Natural killer cell treated with Interleukin-12 subunit alpha and Interleukin-12 subunit beta and Interleukin-15 and Interleukin-18, amount 100 ng/mL, for 72 hours (primary cell): ENCODE measurements around the gene BNIPL. TPM values are rescaled to one million over a fixed set of nuclear protein-coding genes. Genes with fewer than 3 reads are reported as not detected.
A peak's percentile ranks its signal among the peaks of the same experiment; 100 is the strongest.

Experiments
- ATAC-seq, 2 donors: fragments of 150-1000 bp; cut with Tn5 transposase in 1 of 2; sonication (Bioruptor Pico), chemical (Tn5 transposase) in 1 of 2; 2 replicates each; pipeline ENCODE4 v1.10.0; 2021
- DNase-seq: peaks from one replicate; pipeline ENCODE4 v3.0.0; 2022; ENCODE audit warnings: low spot score
- H3K27ac Mint-ChIP-seq, 2 donors: 1 replicate in 1 of 2; 2 replicates in 1 of 2; pipeline ENCODE4 v1.8.0; 2022; ENCODE audit warnings: mixed read lengths in 2 of 2, mild to moderate bottlenecking in 1 of 2, moderate library complexity in 1 of 2
- H3K27me3 Mint-ChIP-seq, 2 donors: 1 replicate in 1 of 2; 2 replicates in 1 of 2; pipeline ENCODE4 v1.8.0; 2022; ENCODE audit warnings: mixed read lengths in 2 of 2
- H3K36me3 Mint-ChIP-seq: one replicate; pipeline ENCODE4 v1.8.0; 2022; ENCODE audit warnings: mixed read lengths
- H3K4me1 Mint-ChIP-seq, 2 donors: 1 replicate in 1 of 2; 2 replicates in 1 of 2; pipeline ENCODE4 v1.8.0; 2022; ENCODE audit warnings: low read depth in 2 of 2, mixed read lengths in 2 of 2, mild to moderate bottlenecking in 1 of 2
- H3K4me3 Mint-ChIP-seq: one replicate; pipeline ENCODE4 v1.8.0; 2022; ENCODE audit warnings: mixed read lengths
- H3K9me3 Mint-ChIP-seq: 2 replicates; pipeline ENCODE4 v1.8.0; 2022; ENCODE audit warnings: mixed read lengths
- total RNA-seq, 2 donors: library from RNA; stranded (reverse); gene quantifications; one replicate each; pipeline ENCODE4 v1.2.3, GENCODE V29; 2022

The BNIPL gene, protein sequence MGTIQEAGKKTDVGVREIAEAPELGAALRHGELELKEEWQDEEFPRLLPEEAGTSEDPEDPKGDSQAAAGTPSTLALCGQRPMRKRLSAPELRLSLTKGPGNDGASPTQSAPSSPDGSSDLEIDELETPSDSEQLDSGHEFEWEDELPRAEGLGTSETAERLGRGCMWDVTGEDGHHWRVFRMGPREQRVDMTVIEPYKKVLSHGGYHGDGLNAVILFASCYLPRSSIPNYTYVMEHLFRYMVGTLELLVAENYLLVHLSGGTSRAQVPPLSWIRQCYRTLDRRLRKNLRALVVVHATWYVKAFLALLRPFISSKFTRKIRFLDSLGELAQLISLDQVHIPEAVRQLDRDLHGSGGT
- total RNA-seq, result 1 to 10 TPM; 1.4 to 3.8 TPM

DNA sequence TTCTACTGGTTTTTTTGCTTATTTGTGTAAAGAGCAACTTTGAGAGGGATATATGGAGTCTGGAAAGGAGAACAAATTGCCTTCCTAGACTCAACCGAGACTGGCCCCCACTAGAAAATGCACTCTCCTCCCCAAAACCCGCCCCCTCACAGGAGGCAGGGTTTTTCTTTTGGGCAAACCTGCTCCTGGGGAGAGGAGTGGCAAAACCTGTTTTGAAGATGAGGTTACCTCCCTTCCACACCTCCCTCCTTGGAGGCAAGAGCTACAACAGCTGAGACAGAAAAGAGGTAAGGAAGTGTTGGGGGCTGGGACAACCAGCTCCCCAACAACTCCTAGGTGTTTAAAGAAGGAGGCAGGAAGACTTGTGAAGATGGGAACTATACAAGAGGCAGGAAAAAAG lies at the start of gene BNIPL:
Gene BNIPL, plus strand, starts transcription at position 231 of the 400 bp plus-strand sequence. Its CDS starts 140 bp downstream, at position 371.
- Mint-ChIP-seq H3K4me3 (no peak within 1 kb of the TSS), H3K27me3 (no peaks in the 10 kb centered on the region), H3K36me3 (peaks cover 21% of the 10 kb centered on the region), H3K9me3 (no peaks in the 10 kb centered on the region), H3K27ac (peak within 1 kb of the TSS in 1 of 2 donors; percentile 58), H3K4me1 (peaks cover 0 to 2% of the 10 kb centered on the region in 2 donors)
- DNase-seq, result no peak
- no peak for ATAC-seq

DNA sequence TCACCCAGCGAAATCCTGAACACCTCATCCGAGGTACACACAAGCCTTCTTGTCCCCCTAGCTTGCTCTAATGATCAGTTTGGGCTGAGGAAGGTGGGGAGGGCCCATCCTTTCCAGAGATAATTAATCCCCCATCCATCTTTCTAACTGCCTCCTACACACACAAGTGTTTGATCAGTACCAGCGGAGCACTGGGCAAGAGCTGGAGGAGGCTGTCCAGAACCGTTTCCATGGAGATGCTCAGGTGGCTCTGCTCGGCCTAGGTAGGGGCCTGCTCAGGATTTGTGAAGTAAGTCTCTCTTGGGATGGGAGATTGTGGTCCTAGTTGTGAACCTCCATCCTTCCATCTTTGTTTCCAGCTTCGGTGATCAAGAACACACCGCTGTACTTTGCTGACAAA lies 48.5 kb upstream of the BNIPL start:
- no peak for DNase-seq
- H3K27me3 Mint-ChIP-seq, result no peaks in the 10 kb centered on the region
- H3K4me1 Mint-ChIP-seq, result no peaks in the 10 kb centered on the region
- no peaks in the 10 kb centered on the region for H3K9me3 Mint-ChIP-seq
- no peaks in the 10 kb centered on the region for H3K36me3 Mint-ChIP-seq
- H3K27ac Mint-ChIP-seq, result no peak overlapping the region
- ATAC-seq, result no peak
- H3K4me3 Mint-ChIP-seq, result no peak overlapping the region

DNA sequence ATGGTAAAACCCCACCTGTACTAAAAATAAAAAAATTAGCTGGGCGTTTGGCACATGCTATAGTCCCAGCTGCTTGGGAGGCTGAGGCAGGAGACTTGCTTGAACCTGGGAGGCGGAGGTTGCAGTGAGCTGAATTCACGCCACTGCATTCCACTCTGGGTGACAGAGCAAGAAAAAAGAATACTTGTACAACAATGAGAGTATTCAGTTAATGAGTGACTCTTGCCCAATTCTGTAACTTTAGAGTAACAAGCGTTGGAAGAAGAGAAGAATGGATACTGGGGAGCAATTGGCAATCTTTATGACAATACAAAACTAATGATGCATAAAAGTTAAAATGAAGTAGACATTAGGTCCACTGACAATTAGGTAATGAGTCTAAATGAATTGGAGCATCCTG lies 43.8 kb upstream of the BNIPL start:
- Mint-ChIP-seq H3K36me3 (no peaks in the 10 kb centered on the region), H3K27me3 (no peaks in the 10 kb centered on the region), H3K4me1 (peaks cover 0 to 5% of the 10 kb centered on the region in 2 donors), H3K27ac (no peak overlapping the region), H3K4me3 (no peak overlapping the region), H3K9me3 (no peaks in the 10 kb centered on the region)
- ATAC-seq (no peak), DNase-seq (no peak)

DNA sequence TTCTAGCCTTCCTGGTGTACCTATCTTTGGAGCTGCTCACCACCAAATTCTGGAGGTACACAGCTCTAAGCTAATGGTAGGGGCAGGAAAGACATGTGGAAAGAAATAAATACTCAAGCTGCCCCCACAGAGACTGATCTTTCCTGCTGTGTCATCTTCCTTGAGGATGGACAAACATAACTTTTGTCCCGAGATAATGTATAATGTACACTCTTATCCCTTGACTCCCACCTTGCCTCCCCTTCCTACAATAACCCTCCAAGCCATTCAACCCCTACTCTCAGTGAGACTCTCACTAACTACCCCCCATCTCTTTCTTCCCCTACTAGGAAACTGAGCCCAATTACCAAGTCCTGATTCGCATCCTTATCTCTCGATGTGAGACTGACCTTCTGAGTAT lies 42.1 kb upstream of the BNIPL start:
- ATAC-seq, result no peak
- Mint-ChIP-seq H3K36me3 (no peaks in the 10 kb centered on the region), H3K27ac (no peak overlapping the region)

DNA sequence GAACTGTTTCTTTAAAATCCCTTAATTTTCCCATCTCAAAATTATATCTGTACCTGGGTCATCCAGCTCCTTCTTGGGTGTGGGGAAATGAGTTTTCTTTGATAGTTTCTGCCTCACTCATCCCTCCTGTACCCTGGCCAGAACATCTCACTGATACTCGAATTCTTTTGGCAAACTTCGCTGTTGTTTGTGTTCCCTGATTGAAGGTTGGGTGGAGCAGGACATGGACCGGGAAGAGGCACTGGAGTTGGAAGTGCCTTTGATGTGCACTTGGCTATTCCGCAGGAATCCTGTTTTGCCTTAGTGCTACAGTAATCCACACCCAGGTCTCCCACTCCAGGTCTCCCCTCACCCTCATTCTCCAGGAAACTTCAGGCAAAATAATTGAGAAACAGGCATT lies 40.9 kb upstream of the BNIPL start:
- Mint-ChIP-seq H3K4me1 (peaks cover 0 to 10% of the 10 kb centered on the region in 2 donors), H3K27me3 (no peaks in the 10 kb centered on the region), H3K4me3 (peak overlapping the region; percentile 15), H3K27ac (no peak overlapping the region), H3K36me3 (no peaks in the 10 kb centered on the region), H3K9me3 (no peaks in the 10 kb centered on the region)
- ATAC-seq (no peak), DNase-seq (no peak)

More for the DNA sequence above, 42.1 kb upstream of the BNIPL start:
- no peak for DNase-seq
- Mint-ChIP-seq H3K4me1 (peaks cover 0 to 5% of the 10 kb centered on the region in 2 donors), H3K9me3 (no peaks in the 10 kb centered on the region), H3K4me3 (no peak overlapping the region), H3K27me3 (no peaks in the 10 kb centered on the region)

DNA sequence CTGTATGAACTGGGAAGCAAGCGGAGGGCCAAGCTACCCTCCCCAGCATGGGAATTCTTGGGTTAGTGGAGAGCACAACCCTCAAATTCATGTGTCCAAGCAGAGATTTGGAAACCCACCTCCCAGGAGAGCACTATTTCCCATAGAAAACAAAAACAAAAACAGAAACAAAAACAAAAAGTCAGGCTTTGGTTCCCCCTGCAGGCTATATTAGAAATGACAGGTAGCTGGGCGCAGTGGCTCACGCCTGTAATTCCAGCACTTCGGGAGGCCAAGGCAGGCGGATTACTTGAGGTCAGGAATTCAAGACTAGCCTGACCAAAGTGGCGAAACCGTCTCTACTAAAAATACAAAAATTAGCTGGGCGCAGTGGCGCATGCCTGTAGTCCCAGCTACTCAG lies 40.5 kb upstream of the BNIPL start:
- no peaks in the 10 kb centered on the region for H3K9me3 Mint-ChIP-seq
- H3K4me1 Mint-ChIP-seq, result peaks cover 0 to 13% of the 10 kb centered on the region in 2 donors
- no peaks in the 10 kb centered on the region for H3K36me3 Mint-ChIP-seq
- H3K27ac Mint-ChIP-seq, result no peak overlapping the region
- no peaks in the 10 kb centered on the region for H3K27me3 Mint-ChIP-seq
- ATAC-seq (peak in 1 of 2 donors; percentile 44), DNase-seq (no peak)
- H3K4me3 Mint-ChIP-seq, result peak overlapping the region; percentile 15

DNA sequence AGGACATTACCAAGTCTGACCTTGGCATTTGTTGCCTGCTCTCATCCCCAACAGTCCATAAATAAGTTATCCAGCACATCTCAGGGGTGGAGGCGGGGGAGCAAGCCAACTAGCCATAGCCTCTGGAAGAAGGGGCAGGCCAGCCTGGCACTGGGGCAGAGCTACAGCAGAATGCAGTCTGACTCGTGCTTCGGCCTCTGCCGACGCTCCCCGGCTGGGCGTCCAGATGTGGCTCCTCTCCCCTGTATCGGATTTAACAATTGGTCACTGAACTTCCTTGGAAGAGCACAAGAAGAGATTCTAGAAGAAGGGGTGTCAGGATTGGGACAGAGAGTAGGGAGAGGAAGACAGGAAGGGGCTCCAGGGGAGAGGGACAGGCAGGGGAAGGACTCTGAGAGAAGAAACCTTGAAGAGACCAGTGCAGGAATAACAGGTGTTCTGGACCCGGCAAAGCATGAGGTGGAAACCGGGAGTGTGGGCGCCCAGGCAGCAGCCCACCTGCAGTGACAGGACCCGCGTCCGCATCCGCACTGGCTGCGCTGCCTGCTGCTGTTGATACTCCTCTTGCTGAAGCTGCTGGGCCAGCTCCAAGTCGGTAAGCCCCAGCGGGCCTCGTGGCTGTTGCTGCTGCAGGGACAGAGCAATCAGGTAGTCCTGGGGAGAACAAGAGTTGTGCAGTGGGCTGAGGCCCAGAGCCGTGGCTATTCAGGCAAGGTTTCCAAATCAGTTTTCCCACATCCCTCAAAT lies 39.1 kb upstream of the BNIPL start:
- H3K4me1 Mint-ChIP-seq, result peaks cover 7 to 19% of the 10 kb centered on the region in 2 donors
- no peaks in the 10 kb centered on the region for H3K9me3 Mint-ChIP-seq
- ATAC-seq (no peak), DNase-seq (no peak)
- peak overlapping the region in 1 of 2 donors; percentile 61 for H3K27ac Mint-ChIP-seq
- H3K27me3 Mint-ChIP-seq, result no peaks in the 10 kb centered on the region
- H3K36me3 Mint-ChIP-seq, result no peaks in the 10 kb centered on the region
- no peak overlapping the region for H3K4me3 Mint-ChIP-seq

DNA sequence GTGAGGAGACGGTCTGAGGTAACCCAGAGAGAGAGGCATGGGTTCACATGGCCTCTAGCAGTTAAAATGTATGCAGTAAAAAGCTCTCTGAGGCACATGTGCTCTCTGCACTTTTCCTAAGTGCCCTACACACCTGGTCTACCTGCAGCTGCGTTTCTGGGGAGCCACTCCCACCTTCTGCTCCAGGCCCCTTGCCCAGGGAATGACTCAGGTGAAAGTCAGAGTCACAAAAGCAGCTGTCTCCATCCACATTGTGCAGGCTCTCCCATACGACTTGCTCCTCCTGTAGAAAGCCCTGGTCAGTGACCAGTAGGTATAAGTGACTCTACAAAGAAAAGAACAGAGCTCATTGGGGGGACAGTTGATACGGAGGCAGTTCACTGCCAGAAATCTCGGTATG lies 38.4 kb upstream of the BNIPL start:
- Mint-ChIP-seq H3K36me3 (no peaks in the 10 kb centered on the region), H3K27ac (no peak overlapping the region), H3K4me1 (peaks cover 14 to 24% of the 10 kb centered on the region in 2 donors), H3K9me3 (no peaks in the 10 kb centered on the region), H3K4me3 (no peak overlapping the region), H3K27me3 (no peaks in the 10 kb centered on the region)
- no peak for ATAC-seq
- no peak for DNase-seq

DNA sequence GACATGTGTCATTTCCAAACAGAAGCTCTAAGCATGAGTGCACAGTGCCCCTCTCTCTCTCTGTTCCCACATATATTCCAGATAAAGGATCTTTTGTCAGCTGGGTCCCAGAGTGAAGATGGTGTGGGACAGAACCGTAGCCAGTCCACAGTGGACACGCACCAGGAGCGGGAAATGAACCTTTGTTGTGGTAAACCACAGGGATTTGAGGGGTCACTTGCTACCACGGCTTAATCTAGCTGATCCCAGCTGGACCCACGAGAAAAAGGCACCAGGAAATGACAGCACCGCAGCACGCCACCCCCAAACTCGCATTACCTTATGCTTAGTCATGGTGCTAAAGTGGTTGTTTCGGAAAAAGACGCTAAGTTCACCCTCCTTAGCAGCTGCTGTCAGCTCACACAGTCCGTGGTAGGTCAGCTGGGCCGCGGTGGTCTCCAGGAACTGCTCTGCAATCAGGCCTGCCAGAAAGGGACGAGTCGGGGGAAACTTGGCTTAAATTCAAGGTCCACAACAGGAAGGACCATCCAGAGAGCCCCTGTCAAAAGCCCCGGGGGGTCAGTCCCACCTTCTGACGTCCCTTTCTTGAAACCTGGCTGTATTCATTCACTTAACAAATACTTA lies 37.2 kb upstream of the BNIPL start:
- Mint-ChIP-seq H3K27ac (peak overlapping the region; percentile 23 to 65), H3K4me1 (peaks cover 17 to 27% of the 10 kb centered on the region in 2 donors), H3K4me3 (no peak overlapping the region), H3K27me3 (no peaks in the 10 kb centered on the region), H3K9me3 (no peaks in the 10 kb centered on the region), H3K36me3 (no peaks in the 10 kb centered on the region)
- ATAC-seq (peak; percentile 73 to 75), DNase-seq (no peak)

DNA sequence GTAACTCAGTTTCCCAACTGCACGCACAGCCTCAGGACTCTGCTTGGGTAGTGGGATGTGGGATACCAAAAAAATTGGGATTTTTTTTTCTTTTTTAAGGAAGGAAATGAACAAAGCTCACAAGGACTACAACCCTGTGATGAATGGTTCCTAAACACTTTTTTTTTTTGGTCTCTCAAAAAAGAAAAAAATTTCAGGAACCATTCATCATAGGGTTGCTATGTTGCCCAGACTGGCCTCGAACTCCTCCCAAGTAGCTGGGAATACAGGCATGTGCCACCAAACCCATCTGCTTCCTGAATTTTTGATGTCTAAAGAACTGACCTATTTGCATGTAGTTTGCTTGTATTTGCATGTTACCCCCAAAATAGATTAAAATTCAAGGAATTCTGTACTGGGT lies 36.5 kb upstream of the BNIPL start:
- Mint-ChIP-seq H3K4me1 (peaks cover 17 to 27% of the 10 kb centered on the region in 2 donors), H3K4me3 (no peak overlapping the region), H3K27ac (no peak overlapping the region), H3K27me3 (no peaks in the 10 kb centered on the region), H3K9me3 (no peaks in the 10 kb centered on the region), H3K36me3 (no peaks in the 10 kb centered on the region)
- ATAC-seq (no peak), DNase-seq (no peak)

DNA sequence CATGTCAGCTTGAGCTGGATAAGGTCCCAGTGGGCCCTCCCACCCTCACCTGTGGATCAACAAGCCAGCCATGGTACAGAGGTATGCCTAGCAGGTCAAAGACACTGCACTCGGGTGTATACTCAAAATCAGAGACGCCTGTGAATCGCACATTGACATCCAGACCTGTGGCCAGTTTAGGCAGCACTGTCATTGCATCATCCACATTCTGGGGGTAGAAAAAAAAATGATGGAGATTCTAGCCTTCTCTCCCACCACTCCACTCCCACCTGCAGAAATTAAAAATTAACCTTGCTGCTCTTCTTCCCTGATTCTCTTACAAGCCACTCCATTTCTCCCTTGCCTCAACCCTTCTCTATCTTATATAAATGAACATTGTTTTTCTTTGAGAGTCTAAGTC lies 36.0 kb upstream of the BNIPL start:
- no peaks in the 10 kb centered on the region for H3K27me3 Mint-ChIP-seq
- peak overlapping the region in 1 of 2 donors; percentile 78 for H3K27ac Mint-ChIP-seq
- no peaks in the 10 kb centered on the region for H3K9me3 Mint-ChIP-seq
- DNase-seq, result no peak
- H3K4me3 Mint-ChIP-seq, result peak overlapping the region; percentile 1
- no peaks in the 10 kb centered on the region for H3K36me3 Mint-ChIP-seq
- ATAC-seq, result no peak
- H3K4me1 Mint-ChIP-seq, result peaks cover 19 to 28% of the 10 kb centered on the region in 2 donors

DNA sequence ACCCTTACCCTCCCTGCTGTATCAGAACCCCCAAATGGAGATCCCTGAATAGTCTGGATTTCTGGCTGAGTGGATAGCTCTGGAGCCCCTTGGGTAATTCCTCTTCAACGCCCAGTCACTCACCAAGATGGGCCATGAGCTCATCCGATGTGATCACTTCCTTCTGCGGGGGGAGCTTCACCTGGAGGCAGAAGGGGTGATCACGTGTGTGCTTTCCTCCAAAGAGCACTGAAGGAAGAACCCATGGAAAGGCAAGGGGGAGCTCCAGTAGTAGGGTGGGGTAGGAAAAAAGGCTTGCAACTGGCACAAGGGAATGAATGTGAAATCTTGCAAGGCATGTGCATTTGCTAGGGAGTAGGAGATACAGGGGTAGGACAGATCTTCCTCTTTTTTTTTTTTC lies 34.8 kb upstream of the BNIPL start:
- peak overlapping the region; percentile 37 to 93 for H3K27ac Mint-ChIP-seq
- no peaks in the 10 kb centered on the region for H3K36me3 Mint-ChIP-seq
- peaks cover 31 to 35% of the 10 kb centered on the region in 2 donors for H3K4me1 Mint-ChIP-seq
- no peak overlapping the region for H3K4me3 Mint-ChIP-seq
- no peaks in the 10 kb centered on the region for H3K9me3 Mint-ChIP-seq
- ATAC-seq (no peak), DNase-seq (no peak)
- no peaks in the 10 kb centered on the region for H3K27me3 Mint-ChIP-seq

DNA sequence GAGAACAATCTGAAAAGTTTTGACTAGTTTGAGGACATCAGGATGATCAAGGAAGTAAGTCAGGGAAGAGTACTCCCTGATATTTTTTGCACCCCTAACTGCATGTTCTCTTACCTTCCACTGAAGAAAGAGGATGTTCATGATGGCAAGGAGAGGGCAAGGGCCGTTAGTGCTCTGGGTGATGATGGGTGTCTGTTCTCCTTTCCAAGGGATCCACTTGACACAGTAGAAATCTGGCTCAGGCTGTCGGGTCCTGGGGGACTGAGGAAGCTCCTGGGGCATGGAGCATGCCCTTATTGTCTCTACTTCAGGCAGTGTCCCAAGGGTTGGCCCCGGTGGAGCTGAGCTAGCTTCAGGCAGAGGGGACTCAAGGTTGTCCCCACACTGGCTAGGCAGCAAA lies 34.3 kb upstream of the BNIPL start:
- no peak for DNase-seq
- Mint-ChIP-seq H3K27me3 (no peaks in the 10 kb centered on the region), H3K27ac (peak overlapping the region; percentile 37 to 93), H3K9me3 (no peaks in the 10 kb centered on the region), H3K4me1 (peaks cover 35 to 38% of the 10 kb centered on the region in 2 donors), H3K4me3 (no peak overlapping the region), H3K36me3 (no peaks in the 10 kb centered on the region)
- ATAC-seq, result no peak

DNA sequence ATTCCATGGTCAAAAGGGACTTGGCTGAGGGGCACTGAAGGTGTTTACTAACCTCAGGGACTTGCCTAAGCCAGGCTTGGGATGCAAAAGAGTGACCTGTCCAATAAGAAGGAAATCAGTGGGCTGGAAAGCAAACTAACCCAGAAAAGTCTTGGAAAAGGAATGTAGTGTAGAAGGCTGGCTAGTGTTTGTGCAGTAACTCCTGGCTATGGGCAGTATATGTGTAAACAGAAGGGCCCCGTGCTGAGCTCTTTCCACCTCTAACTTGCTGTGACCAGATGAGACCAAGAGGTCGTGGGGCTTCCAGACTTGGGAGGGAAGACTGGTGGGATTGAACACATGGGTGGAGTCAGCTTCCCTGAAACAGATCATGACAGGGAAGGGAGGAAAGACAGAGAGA lies 33.8 kb upstream of the BNIPL start:
- DNase-seq (no peak), ATAC-seq (no peak)
- Mint-ChIP-seq H3K4me3 (peak overlapping the region; percentile 66), H3K27me3 (no peaks in the 10 kb centered on the region), H3K27ac (peak overlapping the region; percentile 37 to 93), H3K9me3 (no peaks in the 10 kb centered on the region), H3K36me3 (no peaks in the 10 kb centered on the region), H3K4me1 (peaks cover 41 to 43% of the 10 kb centered on the region in 2 donors)
